NCI-H2196 (cell line): ENCODE data around the gene HTATSF1.

Source experiments
- DNase-seq: peaks from one replicate; lab custom pipeline; 2025; ENCODE audit not compliant: unreplicated experiment; lab: John Stamatoyannopoulos, UW

Gene HTATSF1

DNA sequence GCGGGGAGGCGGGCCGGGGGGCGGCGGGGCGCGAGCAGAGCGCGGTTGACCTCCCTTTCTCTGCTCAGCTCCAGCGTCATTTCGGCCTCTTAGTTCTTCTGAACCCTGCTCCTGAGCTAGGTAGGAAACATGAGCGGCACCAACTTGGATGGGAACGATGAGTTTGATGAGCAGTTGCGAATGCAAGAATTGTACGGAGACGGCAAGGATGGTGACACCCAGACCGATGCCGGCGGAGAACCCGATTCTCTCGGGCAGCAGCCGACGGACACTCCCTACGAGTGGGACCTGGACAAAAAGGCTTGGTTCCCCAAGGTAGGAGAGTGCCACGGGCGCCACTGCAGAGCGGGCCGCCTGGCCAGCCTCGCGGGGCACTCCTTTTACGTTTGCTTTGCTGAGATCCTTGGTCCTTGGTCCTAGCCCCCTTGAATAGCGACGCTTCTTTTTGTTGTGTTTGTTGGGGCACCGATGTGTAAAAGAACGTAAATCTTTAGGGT lies at the start of gene HTATSF1:
Gene HTATSF1 (plus strand): TSS at position 37 of the 497 bp plus-strand sequence. CDS start 93 bp downstream, at position 130.
- no peak for DNase-seq

DNA sequence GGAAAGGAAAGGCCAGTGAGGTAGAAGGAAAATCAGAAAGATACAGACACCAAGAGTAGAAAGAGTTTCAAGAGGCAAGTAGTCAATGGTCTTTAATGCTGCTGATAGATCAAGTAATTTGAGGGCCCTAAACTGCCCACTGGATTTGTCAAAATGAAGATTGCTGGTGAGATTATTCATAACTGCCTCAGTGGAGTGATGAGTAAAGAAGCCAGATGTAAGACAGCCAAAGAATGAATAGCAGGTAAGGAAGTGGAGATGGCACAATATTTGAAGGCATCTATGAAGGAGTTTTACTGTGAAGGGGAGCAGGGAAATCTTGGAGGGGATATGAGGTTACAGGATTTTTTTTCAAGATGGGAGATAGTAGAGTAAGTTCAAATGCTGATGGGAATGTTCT lies 49.4 kb upstream of the HTATSF1 start:
- no peak for DNase-seq

- DNase-seq: no peak
These were observed 47.2 kb upstream of the HTATSF1 start for GRCh38 chrX:136450050-136450830.

DNA sequence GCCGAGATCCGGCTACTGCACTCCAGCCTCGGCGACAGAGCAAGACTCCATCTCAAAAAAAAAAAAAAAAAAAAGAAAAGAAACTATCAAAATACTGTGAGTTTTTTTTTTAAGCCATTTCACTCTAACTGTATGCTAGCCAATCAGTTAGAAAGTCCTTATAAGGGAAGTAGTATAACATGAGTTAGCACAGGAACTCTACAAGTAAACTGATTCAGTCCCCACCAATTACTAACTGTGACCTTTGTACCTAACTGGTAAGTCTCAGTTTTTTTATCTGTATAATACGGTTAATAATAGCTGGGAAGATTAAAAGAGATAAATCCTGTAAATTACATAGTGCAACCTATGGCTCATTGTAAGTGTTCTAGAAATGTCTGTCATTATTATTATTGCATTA lies 44.8 kb upstream of the HTATSF1 start:
- DNase-seq: no peak

GRCh38 chrX:136453114-136453513 lies 44.3 kb upstream of the HTATSF1 start:
- DNase-seq: no peak

GRCh38 chrX:136453771-136454170 lies 43.6 kb upstream of the HTATSF1 start:
- peak; percentile 20 for DNase-seq

- DNase-seq: no peak
These were observed 41.3 kb upstream of the HTATSF1 start for GRCh38 chrX:136456133-136456532.

- DNase-seq: no peak
These were observed 40.0 kb upstream of the HTATSF1 start for GRCh38 chrX:136457303-136457917.

DNA sequence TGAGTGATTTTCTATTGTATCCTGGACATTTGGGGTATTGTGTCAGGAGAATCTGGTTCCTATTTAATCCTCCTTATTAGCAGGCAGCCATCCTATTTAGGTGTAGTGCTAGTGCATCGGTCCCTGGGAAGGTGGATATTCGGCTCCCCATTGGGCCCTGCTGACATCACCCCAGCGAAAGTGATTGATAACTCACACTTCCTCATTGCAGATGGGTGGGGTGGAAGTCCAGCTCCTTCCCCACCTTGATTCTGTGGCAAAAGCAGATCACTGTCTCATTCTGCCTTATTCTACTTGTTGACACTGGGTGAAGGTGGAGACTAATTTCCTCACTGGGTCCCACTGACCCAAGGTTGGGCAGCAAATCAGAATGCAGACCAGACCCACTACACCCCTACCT lies 32.8 kb upstream of the HTATSF1 start:
- DNase-seq: no peak

DNA sequence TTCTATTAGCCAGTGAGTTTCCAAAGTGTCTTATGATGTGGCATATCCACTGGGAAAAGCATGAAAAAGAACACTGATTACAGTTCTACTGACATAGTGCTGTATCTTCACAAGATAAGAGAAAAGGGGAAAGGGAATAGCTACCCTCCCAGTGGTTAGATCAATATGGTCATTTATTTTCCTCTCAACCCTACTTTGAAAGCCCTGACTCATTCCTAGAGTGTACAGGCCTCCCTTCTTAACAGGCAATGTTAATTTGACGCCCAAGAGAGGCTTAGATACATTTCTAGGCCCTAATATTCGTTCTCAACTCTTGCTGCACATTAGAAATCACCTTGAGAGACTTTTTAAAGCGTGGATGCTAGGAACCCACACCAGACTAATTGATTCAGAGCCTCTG lies 30.1 kb upstream of the HTATSF1 start:
- no peak for DNase-seq

GRCh38 chrX:136468391-136469103 lies 28.8 kb upstream of the HTATSF1 start:
- no peak for DNase-seq

- DNase-seq: no peak
These were observed 23.7 kb upstream of the HTATSF1 start for GRCh38 chrX:136473663-136474062.

- no peak for DNase-seq
These were observed 22.2 kb upstream of the HTATSF1 start for GRCh38 chrX:136475236-136475635.

DNA sequence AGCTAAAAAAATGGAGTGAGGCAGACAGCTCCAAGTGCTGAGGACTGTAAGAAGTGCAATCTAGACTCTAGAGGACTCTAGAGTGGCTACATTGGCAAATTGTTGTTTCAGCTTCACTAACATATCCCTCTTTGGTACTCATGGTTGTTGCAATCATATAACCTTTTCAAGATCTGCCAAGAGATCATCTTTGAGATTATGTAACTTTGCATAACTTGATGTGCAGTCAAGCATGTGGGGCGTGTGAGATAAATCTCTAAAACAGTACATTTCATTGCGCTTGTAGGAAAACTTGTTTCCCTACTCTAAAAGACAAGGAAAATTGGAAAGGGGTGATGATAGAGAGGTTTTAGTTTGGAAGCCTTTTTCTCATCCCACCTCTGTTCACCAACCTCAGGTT lies 20.9 kb upstream of the HTATSF1 start:
- DNase-seq: no peak

DNA sequence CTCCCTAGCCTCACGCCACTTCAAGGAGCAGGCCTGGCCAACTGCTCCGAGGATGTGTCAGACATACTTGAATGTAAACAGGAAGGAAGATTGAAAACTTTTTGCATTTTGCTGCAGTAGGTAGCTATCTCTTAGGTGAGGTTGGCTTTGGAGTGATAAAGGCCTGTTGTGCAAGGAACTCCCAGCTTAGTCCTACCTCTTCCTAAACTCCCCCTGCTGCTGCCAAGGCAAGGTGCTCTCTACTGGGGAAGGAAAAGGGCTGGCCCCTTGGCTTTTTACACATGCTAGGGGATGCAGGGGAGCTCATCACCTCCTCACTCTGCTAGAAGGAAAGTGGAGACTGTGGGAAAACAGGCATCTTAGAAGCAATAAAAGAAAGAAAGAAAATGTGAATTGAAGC lies 20.4 kb upstream of the HTATSF1 start:
- DNase-seq: no peak

- no peak for DNase-seq
These were observed 17.0 kb upstream of the HTATSF1 start for GRCh38 chrX:136480383-136480782.

GRCh38 chrX:136487647-136488046 lies 9.7 kb upstream of the HTATSF1 start, which contains the start of gene BRS3:
Gene BRS3 (plus strand): TSS chrX:136487947. CDS start chrX:136488115, 168 bp downstream.
- DNase-seq: no peak

GRCh38 chrX:136488706-136489105 lies 8.7 kb upstream of the HTATSF1 start:
- no peak for DNase-seq

DNA sequence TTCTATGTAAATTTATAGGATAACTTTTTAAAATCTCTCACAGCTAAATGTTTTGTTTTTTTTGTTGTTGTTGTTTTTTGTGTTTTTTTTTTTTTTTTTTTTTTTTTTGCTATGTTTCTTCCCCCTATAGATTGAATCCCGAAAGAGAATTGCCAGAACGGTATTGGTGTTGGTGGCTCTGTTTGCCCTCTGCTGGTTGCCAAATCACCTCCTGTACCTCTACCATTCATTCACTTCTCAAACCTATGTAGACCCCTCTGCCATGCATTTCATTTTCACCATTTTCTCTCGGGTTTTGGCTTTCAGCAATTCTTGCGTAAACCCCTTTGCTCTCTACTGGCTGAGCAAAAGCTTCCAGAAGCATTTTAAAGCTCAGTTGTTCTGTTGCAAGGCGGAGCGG lies 5.6 kb upstream of the HTATSF1 start:
- DNase-seq: no peak

- no peak for DNase-seq
These were observed 4.4 kb upstream of the HTATSF1 start for GRCh38 chrX:136493011-136493410.

DNA sequence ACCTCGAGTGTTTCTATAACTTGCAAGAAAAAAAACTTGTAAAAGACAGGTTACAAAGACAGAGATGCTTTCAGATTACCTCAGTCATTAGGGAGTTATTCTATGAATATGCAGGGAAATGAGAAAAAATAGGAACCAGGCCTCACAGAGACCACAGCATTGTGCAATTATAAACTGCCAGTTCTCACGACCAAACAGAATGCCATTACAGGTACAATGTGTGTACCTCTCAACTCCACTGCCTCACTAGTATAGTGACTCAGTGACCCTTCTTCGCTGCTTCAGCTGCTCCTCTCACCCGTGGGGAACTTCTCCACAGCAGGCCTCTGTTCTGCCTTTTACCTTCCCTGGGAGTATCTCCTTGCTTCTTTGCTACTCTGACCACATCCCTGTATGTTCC lies 2.3 kb upstream of the HTATSF1 start:
- no peak for DNase-seq
